GM21390 (cell line): Measurements from ENCODE around the gene DDX6.
"Not testable (repeated sequence)": the region's sequence is repeated elsewhere in the genome, so short reads cannot be mapped to it uniquely, and the experiment has no call there.

ENCODE experiments used
- ATAC-seq: cut with Tn5 transposase; IDR thresholded peaks from one replicate; pipeline ENCODE4 v1.9.1; 2021; ENCODE audit not compliant: unreplicated experiment

Gene DDX6, protein sequence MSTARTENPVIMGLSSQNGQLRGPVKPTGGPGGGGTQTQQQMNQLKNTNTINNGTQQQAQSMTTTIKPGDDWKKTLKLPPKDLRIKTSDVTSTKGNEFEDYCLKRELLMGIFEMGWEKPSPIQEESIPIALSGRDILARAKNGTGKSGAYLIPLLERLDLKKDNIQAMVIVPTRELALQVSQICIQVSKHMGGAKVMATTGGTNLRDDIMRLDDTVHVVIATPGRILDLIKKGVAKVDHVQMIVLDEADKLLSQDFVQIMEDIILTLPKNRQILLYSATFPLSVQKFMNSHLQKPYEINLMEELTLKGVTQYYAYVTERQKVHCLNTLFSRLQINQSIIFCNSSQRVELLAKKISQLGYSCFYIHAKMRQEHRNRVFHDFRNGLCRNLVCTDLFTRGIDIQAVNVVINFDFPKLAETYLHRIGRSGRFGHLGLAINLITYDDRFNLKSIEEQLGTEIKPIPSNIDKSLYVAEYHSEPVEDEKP

GRCh38 chr11:118791111-118791960, at the start of gene DDX6:
TSS of gene DDX6 (minus strand) at chr11:118791164. CDS start at chr11:118786251, 4,913 bp downstream.
- ATAC-seq, result peak; percentile 43

- ATAC-seq, result peak; percentile 74
Measured at GRCh38 chr11:118838905-118839553, 48.1 kb upstream of the DDX6 start.

- no peak for ATAC-seq
Measured at GRCh38 chr11:118837868-118838267, 46.9 kb upstream of the DDX6 start.

DNA sequence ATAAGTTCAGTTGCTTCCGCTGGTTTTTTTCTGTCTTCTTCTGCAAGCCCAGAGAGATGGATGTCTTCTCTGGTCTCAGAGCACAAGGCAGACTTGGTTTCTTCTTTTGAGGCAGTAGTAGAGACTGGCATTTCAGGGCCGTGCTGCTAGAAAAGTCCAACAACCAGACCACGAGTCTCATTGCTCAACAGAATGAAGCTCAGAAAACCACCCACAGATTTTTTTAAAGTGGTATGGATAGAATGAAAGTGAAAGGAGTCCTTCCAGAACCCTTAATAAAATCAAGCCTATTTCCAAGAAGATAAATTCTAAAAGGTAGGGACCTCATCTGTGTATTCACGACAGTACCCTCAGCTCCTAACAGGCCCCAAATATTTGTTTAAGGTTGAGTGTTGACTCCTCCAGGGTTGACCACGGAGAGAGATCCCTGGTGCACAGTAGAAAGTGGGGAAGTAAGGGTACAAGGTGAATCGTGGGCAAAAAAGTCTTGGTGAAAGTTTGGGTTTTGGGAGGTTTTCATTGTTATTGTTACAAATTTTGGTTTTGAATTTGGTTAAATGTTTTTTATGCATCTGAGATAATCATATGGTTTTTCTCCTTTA, 43.6 kb upstream of the DDX6 start:
- no peak for ATAC-seq

DNA sequence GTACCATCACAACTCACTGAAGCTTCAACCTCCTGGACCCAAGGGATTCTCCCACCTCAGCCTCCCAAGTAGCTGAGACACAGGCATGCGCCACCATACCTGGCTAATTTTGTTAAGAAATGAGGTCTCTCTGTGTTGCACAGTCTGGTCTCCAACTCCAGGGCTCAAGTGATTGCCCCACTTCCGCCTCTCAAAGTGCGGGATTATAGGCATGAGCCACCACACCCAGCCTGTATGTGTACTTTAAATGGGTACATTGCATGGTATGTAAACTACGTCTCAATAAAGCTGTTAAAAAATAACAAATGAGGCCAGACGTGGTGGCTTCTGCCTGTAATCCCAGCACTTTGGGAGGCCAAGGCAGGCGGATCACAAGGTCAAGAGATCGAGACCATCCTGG, 36.2 kb upstream of the DDX6 start:
- no peak for ATAC-seq

DNA sequence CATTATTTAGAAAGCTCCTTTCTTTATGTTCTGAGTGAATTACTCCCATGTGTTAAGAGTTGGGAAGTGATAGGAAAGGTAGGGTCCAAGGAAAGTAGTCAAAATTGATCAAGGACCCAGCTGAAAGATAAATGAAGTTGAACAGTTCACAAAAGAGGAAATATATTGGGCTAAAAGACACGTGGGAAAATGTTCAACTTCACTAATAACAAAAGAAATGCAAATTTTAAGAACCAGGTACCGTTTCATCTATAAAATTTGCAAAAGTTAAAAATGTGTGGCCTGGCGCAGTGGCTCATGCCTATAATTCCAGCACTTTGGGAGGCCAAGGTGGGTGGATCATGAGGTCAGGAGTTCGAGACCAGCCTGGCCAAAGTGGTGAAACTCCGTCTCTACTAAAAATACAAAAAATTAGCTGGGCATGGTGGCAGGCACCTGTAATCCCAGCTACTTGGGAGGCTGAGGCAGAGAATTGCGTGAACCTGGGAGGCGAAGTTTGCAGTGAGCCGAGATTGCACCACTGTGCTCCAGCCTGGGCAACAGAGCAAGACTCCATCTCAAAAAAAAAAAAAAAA, 32.1 kb upstream of the DDX6 start:
- ATAC-seq, result not testable (repeated sequence)

- ATAC-seq, result peak; percentile 90
Measured at GRCh38 chr11:118820412-118821357, 29.7 kb upstream of the DDX6 start.

GRCh38 chr11:118820025-118820379, 29.0 kb upstream of the DDX6 start:
- not testable (repeated sequence) for ATAC-seq

DNA sequence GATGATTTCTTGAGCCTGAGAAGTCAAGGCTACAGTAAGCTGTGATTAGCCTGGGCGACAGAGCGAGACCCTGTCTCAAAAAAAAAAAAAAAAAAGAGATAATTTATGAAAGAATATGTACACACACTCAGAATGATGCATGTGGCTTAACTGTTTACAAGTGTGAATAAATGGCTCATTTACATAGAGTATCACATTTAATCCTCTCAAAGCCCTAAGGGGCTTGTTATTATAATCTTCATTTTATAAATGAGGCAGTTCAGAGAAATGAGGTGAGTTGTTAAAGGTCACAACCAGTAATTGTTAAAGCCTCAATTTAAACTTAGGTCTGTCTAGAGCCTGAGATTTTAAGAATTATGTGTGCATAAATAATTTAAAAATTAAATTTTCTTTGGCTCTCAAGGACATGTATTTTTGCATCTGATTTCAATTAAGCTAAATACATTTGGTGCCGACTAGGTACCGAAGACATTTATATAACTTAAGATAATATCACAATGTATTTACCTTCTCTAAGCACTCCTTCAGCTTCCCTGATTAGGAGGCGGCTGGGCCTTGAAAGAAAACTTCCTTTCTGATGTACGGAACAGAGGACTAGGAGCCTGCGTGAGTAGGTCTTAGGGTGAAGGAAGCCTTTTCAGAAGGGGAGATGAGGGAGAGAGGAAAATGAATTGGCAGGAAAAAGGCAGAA, 28.5 kb upstream of the DDX6 start:
- ATAC-seq, result no peak

- ATAC-seq, result no peak
Measured at GRCh38 chr11:118818130-118818529, 27.2 kb upstream of the DDX6 start.

DNA sequence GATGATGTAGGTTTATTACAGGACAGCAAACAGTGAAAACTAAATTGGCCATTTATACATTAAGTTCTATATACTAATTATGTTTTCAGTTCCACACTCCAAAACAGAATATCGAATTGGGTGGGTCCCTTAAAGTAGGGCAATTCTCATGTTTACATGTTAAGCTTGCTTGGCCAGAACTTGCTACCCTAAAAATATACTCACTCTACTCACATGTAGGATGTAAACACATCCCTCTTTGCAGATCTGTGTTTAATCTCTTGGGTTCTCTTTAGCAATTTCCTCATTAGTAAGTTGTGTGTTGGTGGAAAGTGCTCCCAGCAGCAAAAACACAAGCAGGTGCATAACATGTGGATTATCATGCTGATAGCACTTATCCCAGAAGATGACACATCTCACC, 22.6 kb upstream of the DDX6 start:
- no peak for ATAC-seq

DNA sequence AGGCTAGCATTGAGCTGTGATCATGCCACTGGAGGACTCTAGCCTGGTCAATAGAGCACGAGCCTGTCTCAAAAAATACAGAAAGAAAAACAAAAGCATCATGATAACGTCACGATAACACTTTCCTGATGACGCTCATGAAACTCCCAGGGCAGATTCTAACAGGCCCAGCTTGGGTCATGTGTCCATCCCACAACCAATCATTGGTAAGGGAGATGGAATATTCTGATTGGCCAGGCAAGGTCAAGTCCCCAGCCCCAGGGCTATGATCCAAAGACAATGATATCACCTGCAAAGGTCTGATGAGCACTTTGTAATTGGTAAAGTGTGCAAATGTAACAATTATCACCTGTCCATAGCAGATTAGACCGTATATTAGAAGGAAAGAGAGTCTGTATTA, 21.5 kb upstream of the DDX6 start:
- no peak for ATAC-seq

DNA sequence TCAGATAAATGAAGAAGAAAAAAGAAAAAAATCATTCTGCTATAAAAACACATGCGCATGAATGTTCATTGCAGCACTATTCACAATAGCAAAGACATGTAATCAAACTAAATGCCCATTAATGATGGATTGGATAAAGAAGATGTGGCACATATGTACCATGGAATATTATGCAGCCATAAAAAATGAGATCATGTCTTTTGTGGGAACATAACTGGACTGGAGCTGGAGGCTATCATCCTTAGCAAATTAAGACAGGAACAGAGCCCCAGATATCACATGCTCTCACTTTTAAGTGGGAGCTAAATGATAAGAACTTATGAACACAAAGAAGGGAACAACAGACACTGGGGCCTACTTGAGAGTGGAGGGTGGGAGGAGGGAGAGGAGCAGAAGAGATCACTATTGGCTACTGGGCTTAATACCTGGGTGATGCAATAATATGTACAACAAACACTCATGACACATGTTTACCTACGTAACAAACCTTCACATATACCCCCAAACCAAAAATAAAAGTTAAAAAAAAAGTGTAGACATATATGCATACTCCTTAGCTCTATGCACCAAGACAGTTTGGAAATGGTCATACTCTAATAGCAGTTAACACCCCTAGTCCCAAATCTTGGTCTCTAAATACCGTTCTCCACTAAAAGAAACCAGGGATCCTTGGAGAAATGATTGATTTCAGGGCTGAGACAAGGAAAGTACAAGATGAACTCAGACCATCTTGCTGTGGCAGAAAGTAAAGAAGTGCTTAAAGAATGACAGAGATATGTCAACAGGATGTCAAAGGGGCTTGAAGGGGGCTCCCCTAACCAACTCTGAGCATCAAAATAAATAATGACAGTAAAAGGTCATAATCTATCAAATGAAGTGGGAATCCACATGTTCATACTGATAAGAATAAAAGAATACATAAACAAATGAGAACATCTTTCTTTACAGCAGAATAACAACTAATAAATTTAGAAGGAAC, 17.1 kb upstream of the DDX6 start:
- ATAC-seq, result no peak

- no peak for ATAC-seq
Measured at GRCh38 chr11:118806400-118806799, 15.4 kb upstream of the DDX6 start.

DNA sequence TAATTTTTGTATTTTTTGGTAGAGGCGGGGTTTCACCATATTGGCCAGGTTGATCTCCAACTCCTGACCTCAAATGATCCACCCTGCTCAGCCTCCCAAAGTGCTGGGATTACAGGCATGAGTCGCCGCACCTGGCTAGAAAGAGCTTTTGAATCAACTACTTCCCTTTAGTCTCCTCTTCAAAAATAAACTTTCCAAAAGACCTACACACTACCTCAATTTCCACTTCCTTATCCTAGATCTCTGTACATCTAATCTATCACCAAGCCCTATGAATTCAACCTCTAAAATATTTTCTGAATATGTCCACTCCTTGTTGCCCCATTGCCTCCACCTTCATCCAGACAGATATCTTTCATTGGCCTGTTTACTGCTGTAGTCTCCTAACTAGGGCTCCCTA, 13.1 kb upstream of the DDX6 start:
- no peak for ATAC-seq

DNA sequence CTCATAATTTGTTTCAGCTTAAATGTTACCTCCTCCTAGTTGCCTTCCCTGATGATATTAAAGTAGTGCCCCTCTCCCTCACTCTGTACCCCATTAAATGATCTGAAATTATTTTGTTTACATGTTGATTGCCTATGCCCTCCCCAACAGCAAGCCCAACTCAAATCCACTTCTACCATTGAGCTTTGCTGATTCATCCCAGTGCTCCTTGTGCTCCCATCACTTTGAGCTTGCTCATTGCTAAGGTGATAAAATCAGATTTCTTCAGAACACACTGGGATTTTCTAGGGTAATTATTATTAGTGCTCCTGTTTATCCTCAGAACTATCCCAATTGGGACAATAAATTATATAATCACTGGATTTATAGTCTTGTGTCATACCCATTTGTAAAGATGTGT, 8.4 kb upstream of the DDX6 start:
- ATAC-seq, result no peak

- no peak for ATAC-seq
Measured at GRCh38 chr11:118797510-118797909, 6.5 kb upstream of the DDX6 start.

DNA sequence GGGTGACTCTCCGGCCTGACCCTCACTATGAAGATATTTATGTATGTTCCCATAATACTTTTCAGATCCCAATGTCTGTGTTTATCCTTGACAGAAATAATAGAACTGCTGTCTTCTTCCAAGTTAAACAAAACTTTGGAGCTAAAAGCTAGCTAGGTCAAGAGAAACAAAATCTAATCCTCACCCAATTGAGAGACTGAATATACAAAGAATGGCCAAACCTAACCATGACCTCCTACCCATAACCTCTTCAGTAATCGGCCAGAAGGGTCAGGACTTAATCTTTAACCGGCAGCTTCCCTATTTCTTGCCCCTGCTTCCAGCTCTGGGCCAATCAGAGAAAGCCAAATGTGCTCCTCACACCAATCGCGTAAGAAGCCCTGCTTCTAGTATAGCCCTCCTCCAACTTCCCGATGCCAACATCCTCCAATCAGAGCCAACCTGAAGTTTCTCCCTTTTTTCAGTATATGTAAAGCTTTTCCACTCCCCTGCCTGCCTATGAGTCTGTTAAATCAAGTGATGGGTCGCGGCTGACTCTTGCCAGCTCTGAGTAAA, 1.7 kb upstream of the DDX6 start:
- peak; percentile 62 for ATAC-seq
